SHP77 treated with DMSO at 0.1 percent for 48 hours (cell line): Measurements from ENCODE around the gene NUMBL.
"Not testable (repeated sequence)": the region's sequence is repeated elsewhere in the genome, so short reads cannot be mapped to it uniquely, and the experiment has no call there.

Experiments
- DNase-seq: peaks from one replicate; lab custom pipeline; 2025; lab: John Stamatoyannopoulos, UW

The NUMBL gene

GRCh38 chr19:40690050-40690692 lies at the start of gene NUMBL:
TSS of gene NUMBL (minus strand) at chr19:40690651. CDS start at chr19:40690483, 168 bp downstream.
- DNase-seq: no peak

GRCh38 chr19:40739030-40739839 lies 48.8 kb upstream of the NUMBL start:
- DNase-seq: no peak

- DNase-seq: no peak
These were observed 46.7 kb upstream of the NUMBL start for GRCh38 chr19:40737102-40737644.

GRCh38 chr19:40736661-40737060 lies 46.2 kb upstream of the NUMBL start:
- no peak for DNase-seq

GRCh38 chr19:40735013-40735771 lies 44.7 kb upstream of the NUMBL start:
- no peak for DNase-seq

- no peak for DNase-seq
These were observed 42.7 kb upstream of the NUMBL start for GRCh38 chr19:40733149-40733548.

GRCh38 chr19:40732304-40732703 lies 41.9 kb upstream of the NUMBL start:
- DNase-seq: not testable (repeated sequence)

- DNase-seq: not testable (repeated sequence)
These were observed 39.6 kb upstream of the NUMBL start for GRCh38 chr19:40730065-40730464.

GRCh38 chr19:40726279-40726678 lies 35.8 kb upstream of the NUMBL start:
- DNase-seq: no peak

GRCh38 chr19:40724855-40725254 lies 34.4 kb upstream of the NUMBL start:
- DNase-seq: no peak

GRCh38 chr19:40724315-40724714 lies 33.9 kb upstream of the NUMBL start:
- no peak for DNase-seq

GRCh38 chr19:40723661-40724254 lies 33.3 kb upstream of the NUMBL start:
- no peak for DNase-seq

- DNase-seq: no peak
These were observed 31.6 kb upstream of the NUMBL start for GRCh38 chr19:40721936-40722661.

- no peak for DNase-seq
These were observed 30.7 kb upstream of the NUMBL start for GRCh38 chr19:40721140-40721486.

GRCh38 chr19:40719414-40719894 lies 29.0 kb upstream of the NUMBL start:
- no peak for DNase-seq

- no peak for DNase-seq
These were observed 28.4 kb upstream of the NUMBL start for GRCh38 chr19:40718774-40719391.

- no peak for DNase-seq
These were observed 27.7 kb upstream of the NUMBL start for GRCh38 chr19:40717880-40718773.

GRCh38 chr19:40717325-40717879 lies 27.0 kb upstream of the NUMBL start:
- no peak for DNase-seq
